GM21528 (cell line): ENCODE results near the gene SLC6A2.

Source experiments
- ATAC-seq: cut with Tn5 transposase; IDR thresholded peaks from one replicate; pipeline ENCODE4 v1.9.1; 2021; ENCODE audit warnings: mild to moderate bottlenecking, moderate library complexity; ENCODE audit not compliant: unreplicated experiment, low FRiP score

The SLC6A2 gene

DNA sequence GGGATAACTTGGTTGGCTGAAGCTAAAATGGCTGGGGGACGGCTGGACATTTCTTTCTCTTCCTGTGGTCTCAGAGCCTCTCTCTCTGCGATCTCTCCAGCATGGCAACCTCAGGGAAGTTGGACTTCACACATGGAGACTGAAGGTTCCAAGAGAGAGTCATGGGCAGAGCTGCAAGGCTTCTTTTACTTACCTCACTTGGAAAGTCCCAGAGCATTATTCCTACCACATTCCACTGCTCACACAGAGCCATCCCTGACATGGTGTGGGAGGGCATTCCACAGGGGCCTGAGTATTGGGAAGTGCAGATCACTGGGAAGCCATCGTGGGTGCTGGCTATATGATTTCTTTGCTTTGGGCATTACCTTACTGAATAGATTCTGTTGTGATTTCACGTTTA, 9.8 kb upstream of the SLC6A2 start:
- no peak for ATAC-seq

GRCh38 chr16:55647343-55647742, 8.4 kb upstream of the SLC6A2 start:
- ATAC-seq: no peak

DNA sequence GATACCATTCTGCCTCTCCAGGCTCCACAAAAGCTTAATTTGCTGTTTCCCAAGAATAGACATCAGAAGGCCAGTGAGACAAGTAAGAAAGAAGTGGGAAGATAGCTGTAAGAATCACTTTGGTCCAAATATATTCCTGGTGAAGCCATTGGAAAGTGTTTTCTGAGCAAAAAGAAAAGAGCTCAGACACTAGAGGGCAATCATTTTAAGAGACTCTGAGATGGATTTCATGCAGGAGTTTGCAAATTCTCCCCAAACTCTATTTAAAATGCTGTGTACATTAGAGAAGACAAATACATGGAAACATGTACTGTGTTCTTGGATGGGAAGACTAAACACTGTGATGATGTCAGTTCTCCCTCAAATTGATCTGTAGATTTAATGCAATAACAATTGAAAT, 8.0 kb upstream of the SLC6A2 start:
- ATAC-seq: no peak

- no peak for ATAC-seq
Measured at GRCh38 chr16:55651841-55652824, 3.7 kb upstream of the SLC6A2 start.

DNA sequence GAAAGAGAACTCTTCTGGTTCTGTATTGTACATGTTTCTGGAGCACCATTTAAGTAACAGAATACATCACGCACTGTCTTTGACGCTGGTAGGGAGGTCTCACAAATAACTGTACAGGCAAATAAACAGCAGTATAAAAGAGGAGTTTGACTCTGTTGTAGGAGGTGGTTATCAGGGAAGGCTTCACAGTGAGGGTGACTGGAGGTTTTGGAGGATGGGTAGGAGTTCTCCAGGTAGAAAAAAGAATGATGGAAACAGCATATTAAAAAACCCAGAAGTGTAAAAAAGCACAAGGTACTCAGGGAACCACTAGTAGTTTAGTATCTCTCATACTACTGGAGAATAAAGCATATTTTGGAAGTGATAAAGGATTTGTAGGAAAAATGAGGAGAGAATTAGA, 2.7 kb upstream of the SLC6A2 start:
- ATAC-seq: no peak

DNA sequence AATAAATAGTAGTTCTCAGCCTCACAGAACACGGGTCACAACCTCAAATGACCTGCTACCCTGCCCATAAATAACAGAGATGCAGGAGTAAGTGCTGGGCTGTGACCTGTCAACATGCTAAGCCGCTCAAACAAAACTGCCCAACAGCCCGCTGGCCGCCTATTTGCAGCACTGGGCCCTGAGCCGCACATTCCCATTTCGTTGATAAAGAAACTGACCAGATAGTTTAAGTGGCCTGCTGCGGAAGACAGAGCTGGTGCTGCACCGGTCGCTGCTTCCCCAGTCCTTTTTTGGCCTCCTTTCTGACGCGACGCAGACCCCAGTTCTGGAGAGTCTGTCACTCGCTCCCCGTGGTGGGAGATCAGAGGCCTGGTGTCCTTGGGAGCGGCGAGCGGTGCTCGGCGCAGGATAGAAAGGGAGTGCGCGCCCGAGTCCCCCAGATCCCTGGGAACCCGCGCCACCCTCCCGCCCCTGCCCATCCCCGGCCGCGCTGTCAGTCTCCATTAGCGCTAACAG, 349 bp upstream of the SLC6A2 start:
- ATAC-seq: no peak

DNA sequence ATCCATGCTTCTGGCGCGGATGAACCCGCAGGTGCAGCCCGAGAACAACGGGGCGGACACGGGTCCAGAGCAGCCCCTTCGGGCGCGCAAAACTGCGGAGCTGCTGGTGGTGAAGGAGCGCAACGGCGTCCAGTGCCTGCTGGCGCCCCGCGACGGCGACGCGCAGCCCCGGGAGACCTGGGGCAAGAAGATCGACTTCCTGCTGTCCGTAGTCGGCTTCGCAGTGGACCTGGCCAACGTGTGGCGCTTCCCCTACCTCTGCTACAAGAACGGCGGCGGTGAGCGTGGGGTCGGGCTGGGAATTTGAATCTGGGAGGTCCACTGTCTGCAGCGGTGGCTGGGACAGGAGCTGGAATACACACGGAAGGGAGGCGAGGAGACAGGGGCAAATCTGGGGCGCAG, 904 bp downstream of the SLC6A2 start:
- no peak for ATAC-seq

DNA sequence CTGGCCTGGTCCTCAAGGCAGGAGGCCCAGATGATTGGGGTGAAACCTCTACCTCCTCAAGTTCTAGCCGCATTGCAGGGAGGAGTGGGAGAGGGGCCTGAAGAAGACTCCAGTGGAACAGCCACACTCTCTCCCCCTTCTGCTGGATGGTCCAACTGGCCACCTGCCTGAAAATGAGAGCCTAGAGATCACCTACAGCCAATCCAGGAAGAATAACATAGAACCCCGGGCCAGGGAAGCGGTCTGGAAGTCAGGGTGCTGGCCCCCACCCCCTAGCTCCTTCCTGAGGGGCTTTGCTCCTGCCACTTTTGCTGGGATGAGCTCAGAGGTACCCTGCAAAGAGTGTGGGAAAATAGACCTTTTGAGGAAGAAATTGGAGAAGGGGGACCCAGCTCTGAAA, 1.8 kb downstream of the SLC6A2 start:
- no peak for ATAC-seq

DNA sequence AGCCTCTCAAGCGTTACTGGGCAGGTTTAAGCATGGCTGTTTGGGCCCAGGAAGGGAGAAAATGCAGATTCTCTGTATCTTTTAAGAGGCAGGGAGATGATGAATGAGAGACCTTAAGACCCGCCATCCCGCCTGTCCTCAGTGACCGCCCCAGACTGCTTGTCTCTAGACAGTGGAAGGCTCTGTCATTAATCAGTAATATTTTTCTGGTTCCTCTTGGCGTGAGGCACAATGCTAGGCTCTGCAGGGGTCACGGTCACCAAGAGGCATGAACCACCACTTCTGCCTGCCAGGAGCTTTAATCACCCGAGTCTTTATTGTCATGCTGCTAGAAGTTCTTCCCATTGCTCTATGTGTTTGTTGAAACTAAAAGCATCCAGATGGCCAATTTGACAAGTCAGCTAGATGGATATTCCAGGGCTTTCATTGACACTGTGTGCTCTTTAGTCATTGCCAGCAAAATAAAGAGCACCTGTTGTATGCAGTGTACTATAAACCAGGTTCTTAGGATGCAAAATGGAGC, 3.2 kb downstream of the SLC6A2 start:
- ATAC-seq: no peak

- ATAC-seq: no peak
Measured at GRCh38 chr16:55660026-55660425, 4.2 kb downstream of the SLC6A2 start.

- no peak for ATAC-seq
Measured at GRCh38 chr16:55660828-55661227, 5.0 kb downstream of the SLC6A2 start.

DNA sequence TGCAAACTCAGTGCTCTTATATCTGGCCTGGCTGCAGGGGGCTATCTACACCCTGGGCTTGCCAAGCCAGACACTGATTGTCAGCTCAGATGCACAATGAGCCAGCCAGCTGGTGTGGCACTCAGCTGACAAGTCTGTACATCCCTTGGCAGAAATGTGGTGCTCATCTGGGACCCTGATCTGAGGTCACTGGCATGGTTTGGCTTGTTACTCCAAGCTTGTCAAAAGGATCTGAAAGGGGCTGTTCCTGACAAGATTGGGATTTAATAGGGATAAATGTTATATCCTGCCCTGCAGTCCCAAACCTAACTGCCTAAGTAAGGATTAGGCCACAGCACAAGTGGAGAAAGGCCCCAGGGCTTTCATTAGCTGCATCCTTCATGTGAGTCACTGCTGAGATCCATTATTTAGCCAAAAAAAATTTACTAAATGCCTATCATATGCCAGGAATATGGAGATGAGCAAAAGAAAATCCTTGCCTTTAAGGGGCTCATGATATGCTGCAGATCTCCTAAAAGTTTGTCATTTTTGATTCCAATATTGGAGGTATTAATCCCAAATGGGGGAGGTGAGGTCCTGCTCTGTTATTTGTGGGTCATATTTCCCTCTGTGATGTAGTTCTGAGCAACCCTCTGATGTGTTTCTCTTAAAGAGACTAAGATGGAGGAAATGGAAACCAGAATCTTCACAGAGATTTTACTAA, 6.3 kb downstream of the SLC6A2 start:
- no peak for ATAC-seq

GRCh38 chr16:55662644-55663031, 6.8 kb downstream of the SLC6A2 start:
- no peak for ATAC-seq

DNA sequence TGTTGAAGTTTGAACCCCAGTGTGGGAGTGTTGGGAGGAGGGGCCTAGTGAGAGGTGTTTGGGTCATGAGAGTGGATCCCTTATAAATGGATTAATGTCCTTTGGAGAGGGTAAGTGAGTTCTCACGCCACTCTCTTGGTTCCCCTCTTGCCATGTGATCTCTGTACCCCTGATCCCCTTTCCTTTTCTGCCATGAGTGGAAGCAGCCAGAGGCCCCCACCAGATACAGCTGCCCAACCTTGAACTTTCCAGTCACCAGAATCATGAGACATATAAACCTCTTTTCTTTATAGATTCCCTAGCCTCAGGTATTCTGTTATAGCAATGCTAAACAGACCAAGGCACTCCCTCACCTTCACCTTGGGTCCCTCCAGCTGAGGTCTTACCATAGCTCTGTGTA, 7.4 kb downstream of the SLC6A2 start:
- ATAC-seq: no peak

GRCh38 chr16:55663765-55664677, 8.2 kb downstream of the SLC6A2 start:
- no peak for ATAC-seq

DNA sequence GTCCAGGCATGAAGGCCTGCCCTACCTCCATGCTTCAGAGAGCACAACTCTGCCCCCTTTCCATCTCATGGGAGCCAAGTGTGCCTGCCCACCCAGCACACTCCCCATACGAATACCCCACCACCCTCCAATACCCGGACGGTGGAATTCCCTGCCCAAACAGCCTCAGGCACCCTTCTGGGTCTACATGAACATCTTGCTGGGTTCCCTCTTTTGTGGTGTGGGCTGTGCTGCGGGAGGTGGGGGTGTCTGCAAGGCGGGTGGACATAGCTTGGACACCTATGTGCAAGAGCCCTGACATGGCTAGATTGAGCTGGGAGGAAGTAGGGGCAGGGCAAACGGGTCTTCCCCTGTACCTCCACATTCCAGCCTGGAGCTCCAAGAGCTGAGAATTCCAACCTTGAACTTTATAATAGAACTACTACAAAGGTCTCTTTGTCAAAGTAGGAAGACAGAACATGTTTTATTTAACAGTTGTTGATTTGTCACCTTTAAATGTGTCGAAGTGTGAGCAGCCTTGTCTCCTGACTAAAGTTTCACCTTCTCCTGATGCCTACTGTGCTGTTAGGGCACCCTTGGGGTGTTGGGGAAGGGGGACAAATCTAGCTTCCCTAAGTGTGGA, 9.1 kb downstream of the SLC6A2 start:
- no peak for ATAC-seq

GRCh38 chr16:55665511-55665910, 9.7 kb downstream of the SLC6A2 start:
- no peak for ATAC-seq

- ATAC-seq: no peak
Measured at GRCh38 chr16:55666012-55666411, 10.2 kb downstream of the SLC6A2 start.

DNA sequence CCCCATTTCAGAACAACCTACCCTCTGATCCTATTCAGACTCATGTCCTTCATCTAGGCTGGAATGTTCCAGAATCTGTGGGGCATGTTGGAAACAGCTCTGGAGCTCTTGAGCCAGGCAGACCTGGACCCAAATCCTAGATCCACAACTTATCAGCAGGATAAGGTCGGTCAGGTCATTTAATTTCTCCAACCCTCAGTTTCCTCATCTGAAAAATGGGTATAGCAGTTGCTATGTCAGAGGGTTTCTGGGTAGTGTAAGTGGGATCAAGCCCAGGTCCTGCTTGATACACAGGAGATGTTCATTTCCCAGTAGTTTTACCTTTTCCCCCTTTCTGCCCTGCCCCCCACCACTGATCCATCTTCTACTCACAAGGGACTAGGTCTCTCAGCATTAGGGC, 12.0 kb downstream of the SLC6A2 start:
- no peak for ATAC-seq
